HG03520 (cell line): Measurements from ENCODE around the gene MEFV.

Experiments
- ATAC-seq: cut with Tn5 transposase; IDR thresholded peaks from one replicate; pipeline ENCODE4 v1.9.1; 2021; ENCODE audit warnings: mild to moderate bottlenecking, moderate library complexity; ENCODE audit not compliant: unreplicated experiment

Gene MEFV

DNA sequence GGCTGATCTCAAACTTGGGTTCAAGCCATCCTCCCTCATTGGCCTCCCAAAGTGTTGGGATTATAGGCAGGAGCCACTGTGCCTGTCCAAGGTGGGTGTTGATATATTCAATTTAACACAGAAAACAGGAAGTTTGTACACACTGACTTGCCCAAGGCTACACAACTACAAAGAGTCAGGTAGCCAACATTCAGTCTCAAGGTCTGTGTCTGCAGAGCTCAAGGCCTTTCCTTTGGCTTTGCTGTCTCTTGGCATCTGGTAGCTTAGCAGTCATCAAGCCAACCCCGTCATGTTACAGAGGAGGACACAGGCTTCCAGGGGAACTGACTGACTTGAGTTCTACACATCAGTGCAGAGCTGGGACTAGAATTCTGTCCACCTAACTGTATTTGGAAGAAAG lies 11.9 kb upstream of the MEFV start:
- ATAC-seq: no peak

DNA sequence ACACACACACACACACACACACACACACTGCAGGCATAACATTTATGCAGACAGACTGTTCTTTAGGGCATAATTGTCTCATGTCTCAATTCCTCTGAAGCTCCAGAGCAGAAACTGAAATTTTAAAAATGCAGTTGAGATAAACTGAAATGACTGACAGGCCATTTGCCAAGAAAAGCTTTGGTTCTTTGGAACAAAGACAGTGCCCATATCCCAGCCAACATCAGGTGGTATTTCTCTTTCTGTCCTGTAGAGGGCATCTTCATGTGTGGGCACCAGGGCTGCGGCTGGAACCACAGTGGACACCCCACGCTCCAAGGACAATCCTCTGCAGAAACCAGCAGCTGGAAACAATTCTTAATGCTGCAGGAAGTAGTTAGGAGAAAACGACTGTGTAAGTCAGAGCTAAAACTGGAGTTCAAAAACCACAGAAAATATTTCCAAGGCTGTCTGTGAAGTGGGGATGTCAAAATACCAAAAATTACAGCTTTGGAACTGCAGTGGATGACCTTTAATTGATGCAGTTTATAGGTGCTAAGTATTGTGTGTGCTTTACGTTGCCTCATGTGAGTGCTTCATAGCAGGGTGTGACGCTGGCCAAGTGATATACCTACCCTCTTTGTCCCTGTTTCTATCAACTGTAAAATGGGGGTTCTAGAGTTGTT lies 10.6 kb upstream of the MEFV start:
- no peak for ATAC-seq

GRCh38 chr16:3264137-3265036 lies 8.0 kb upstream of the MEFV start:
- ATAC-seq: peak; percentile 76

GRCh38 chr16:3262517-3262916 lies 6.1 kb upstream of the MEFV start:
- ATAC-seq: no peak

GRCh38 chr16:3259836-3260235 lies 3.4 kb upstream of the MEFV start:
- ATAC-seq: no peak

GRCh38 chr16:3256866-3257465 lies 533 bp upstream of the MEFV start:
- no peak for ATAC-seq

- ATAC-seq: no peak
Observed at GRCh38 chr16:3254309-3254708, 2.1 kb downstream of the MEFV start.

DNA sequence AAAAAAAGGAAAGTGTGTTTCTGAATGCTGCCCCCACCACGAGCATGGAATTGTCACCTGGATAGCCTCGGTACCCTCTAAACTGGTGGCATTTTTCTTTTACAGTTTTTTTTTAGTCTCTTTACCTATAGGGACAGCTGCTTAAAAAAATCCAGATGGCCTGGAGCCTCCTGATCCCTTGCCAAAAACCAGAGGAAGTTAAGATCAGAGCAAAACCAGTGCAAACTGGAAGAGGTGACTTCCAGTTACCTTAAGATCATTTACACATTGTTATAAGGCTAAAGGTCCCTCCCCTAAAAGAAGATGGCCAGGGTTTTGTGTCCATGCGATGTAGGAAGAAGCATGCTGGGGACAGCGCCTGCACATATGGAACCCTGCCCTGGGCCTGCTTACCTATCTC lies 3.5 kb downstream of the MEFV start:
- no peak for ATAC-seq

GRCh38 chr16:3249451-3249850 lies 7.0 kb downstream of the MEFV start:
- ATAC-seq: no peak

- no peak for ATAC-seq
Observed at GRCh38 chr16:3249020-3249419, 7.4 kb downstream of the MEFV start.

- ATAC-seq: no peak
Observed at GRCh38 chr16:3248596-3248995, 7.8 kb downstream of the MEFV start.

DNA sequence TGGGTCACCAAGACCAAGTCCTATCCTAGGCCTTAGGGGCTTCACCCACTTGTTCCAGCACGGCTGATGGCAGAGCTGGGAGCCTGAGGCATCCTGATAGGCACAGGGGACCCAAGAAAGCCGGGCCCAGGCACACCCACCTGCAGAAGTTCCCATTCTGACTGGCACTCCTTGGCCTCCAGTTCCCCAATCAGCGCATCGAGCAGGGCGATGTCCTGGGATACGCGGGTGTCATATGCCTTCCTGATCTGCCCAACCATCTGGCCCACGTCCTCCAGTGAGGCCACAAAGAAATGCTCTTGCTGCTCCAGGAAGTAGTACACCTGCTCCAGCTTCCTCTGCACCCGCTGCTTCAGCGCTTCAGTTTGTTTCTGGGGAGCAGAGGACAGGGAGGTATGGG lies 9.6 kb downstream of the MEFV start:
- no peak for ATAC-seq

DNA sequence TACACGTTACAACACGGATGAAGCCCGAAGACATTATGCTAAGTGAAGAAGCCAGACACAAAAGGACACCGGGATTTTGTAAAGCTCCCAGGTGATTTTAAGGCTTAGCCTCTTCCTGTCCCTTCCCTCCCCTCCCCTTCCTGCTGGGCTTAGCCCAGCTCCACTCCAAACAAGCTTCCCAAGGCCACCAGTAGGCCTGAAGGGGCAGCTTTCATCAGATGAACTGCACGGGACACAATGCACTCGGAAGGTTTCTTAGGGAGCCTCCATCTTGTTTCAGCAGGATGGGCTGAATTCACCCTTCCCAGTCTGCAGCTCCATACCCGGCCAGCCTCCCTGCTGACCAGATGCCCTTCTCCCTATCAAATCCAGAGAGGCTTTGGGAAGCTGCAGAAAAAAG lies 10.4 kb downstream of the MEFV start:
- ATAC-seq: no peak

- no peak for ATAC-seq
Observed at GRCh38 chr16:3243882-3244281, 12.6 kb downstream of the MEFV start.

GRCh38 chr16:3242709-3243108 lies 13.7 kb downstream of the MEFV start:
- no peak for ATAC-seq

GRCh38 chr16:3241761-3242160 lies 14.7 kb downstream of the MEFV start:
- ATAC-seq: no peak

DNA sequence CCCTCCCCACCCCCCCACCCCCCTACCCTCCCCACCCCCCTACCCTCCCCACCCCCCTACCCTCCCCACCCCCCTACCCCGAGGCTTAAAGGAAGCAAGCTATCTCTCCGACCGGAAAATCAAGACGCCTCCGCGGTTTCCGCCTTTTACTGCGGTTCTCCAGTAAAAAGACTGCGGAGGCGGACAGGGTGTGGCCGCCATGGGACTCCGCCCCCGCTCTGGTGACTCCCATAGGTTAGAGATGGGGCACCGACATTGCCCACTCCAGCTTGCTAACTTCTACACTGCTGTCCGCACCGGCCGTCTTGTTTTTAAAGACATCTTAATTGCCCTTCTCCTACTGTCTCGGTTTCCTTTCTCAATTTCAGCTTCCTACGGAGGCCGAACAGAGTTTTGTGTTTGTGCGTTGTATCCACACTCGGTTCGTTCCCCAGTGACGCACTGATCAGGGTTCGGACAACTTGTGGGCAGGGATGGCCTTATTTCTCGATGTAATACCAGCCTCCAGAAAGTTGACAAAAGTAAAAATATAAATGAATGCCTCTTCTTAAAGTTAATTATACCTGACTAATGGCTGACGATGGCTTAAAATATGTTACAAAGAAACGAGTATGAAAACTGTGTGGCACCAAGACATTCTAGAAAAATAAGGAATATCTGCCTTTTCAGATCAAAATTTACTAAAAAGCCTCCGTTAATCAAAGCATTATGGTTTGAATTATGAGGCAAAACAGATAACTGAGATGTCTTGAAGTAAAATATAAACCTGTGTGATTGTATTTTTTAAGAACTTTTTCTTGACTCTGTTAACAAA lies 20.4 kb downstream of the MEFV start:
- ATAC-seq: no peak

GRCh38 chr16:3234857-3235561 lies 21.4 kb downstream of the MEFV start, which contains the start of gene ZNF200:
Gene ZNF200, minus strand, starts transcription at chr16:3235158. Its CDS starts 1,403 bp downstream, at chr16:3233755.
- ATAC-seq: peak; percentile 91

DNA sequence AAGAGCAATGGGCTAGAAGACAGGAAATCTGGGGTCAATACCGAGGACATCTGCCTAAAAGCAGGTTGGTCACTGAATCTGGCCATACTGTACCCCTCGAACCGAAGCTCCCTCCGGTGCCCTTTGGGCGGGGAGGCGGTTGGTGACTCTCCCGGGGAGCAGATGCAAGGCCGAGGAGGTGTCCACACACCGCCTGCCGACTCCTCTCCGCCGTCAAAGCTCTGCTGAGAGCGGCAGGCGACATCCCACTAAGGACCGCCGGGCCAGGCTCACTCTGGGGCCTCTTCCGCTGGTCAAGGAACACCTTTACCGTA lies 21.9 kb downstream of the MEFV start:
- ATAC-seq: no peak

DNA sequence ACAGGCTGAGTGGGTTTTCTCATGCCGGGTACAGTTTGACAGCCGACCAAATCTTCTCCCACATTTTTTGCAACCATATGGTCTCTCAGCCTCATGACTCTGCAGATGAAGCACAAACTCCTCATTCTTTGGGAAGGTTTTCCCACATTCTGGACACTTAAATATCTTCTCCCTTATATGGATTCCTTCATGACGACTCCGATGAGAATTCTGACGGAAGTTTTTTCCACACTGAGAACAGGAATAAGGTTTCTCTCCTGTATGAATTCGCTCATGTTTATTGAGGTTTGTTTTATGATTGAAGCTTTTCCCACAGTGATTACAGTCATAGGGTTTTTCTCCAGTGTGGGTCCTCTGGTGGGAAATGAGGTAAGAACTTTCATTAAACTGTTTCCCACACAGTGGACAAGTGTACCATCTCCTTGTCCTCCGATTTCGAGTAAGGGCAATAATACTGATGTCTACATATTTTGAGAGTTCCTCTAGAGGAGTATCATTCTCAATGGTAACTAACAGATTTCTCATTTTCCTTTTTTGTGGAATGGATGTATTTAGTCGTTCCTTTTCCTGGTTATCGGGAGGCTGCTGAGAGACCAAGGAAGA lies 32.4 kb downstream of the MEFV start:
- ATAC-seq: no peak
